GM12878 (cell line): ENCODE results near the gene ASMTL. TPM values are rescaled to one million over a fixed set of nuclear protein-coding genes. Genes with fewer than 3 reads are reported as not detected.

Experiments
- ATAC-seq: fragments of 200-7000 bp; cut with Tn5 transposase; 3 replicates; pipeline ENCODE4 v1.9.1; 2020; ENCODE audit warnings: mild to moderate bottlenecking, moderate library complexity
- BruUV-seq: library from RNA; stranded (reverse); fragments of 400-500 nt; replicated peaks from 2 replicates; lab custom pipeline; 2021; lab: Mats Ljungman, UMichigan
- CTCF ChIA-PET: fragments of 300-600 bp; sonication (Branson Sonifier 250); formaldehyde crosslinking; extraction: SDS; loops from one replicate; lab custom pipeline; 2021; ENCODE audit warnings: inconsistent platforms; lab: Yijun Ruan, JAX
- POLR2A ChIA-PET: fragments of 350-600 bp; formaldehyde crosslinking; extraction: SDS; loops from one replicate; lab custom pipeline; 2021; ENCODE audit warnings: inconsistent platforms; lab: Charles Lee
- RAD21 ChIA-PET: fragments of 300-600 bp; sonication (Branson Sonifier 250); formaldehyde crosslinking; loops from one replicate; lab custom pipeline; 2023; ENCODE audit warnings: antibody characterized with exemption; ENCODE audit not compliant: unreplicated experiment; lab: Charles Lee
- SMC1A ChIA-PET: fragments of 300-600 bp; sonication (Branson Sonifier 250); formaldehyde crosslinking; loops from one replicate; lab custom pipeline; 2023; ENCODE audit not compliant: unreplicated experiment, uncharacterized antibody; lab: Charles Lee
- DNase-seq: peaks from one replicate; pipeline ENCODE4 v3.0.0-alpha.2; 2011; ENCODE audit warnings: low read depth, low spot score
- FAIRE-seq: peaks from 3 replicates; lab custom pipeline; 2011; peaks lifted over from hg19 to GRCh38; lab: Jason Lieb, UNC
- H2AFZ ChIP-seq: 2 replicates; pipeline ENCODE4 v1.6.0; 2011; ENCODE audit warnings: low read depth, low read length, control low read depth; ENCODE audit not compliant: control insufficient read depth
- H3K27ac ChIP-seq: 2 replicates; pipeline ENCODE4 v1.5.1; 2011; ENCODE audit warnings: control low read depth; ENCODE audit not compliant: control insufficient read depth, insufficient read depth
- H3K27me3 ChIP-seq, 2 experiments: replicated peaks in 1 of 2; 2 replicates each; pipeline versions ENCODE4 v1.6.0 to v1.6.1; 2011; ENCODE audit warnings: low read length in 1 of 2; ENCODE audit not compliant: control insufficient read depth in 2 of 2, insufficient read depth in 2 of 2
- H3K36me3 ChIP-seq, 2 experiments: 2 replicates each; pipeline ENCODE4 v1.5.1; 2011; ENCODE audit warnings: low read length in 1 of 2; ENCODE audit not compliant: control insufficient read depth in 2 of 2, insufficient read depth in 2 of 2
- H3K4me1 ChIP-seq: 2 replicates; pipeline ENCODE4 v1.6.1; 2011; ENCODE audit warnings: mild to moderate bottlenecking, low read length, moderate library complexity, mixed read lengths; ENCODE audit not compliant: control insufficient read depth, insufficient read depth
- H3K4me2 ChIP-seq: 2 replicates; pipeline ENCODE4 v1.6.0; 2011; ENCODE audit warnings: control low read depth; ENCODE audit not compliant: control insufficient read depth, insufficient read depth
- H3K4me3 ChIP-seq: fragments of 200-600 bp; sonication (generic); 2 replicates; pipeline ENCODE4 v1.5.1; 2016
- H3K79me2 ChIP-seq: 2 replicates; pipeline ENCODE4 v1.6.0; 2011; ENCODE audit warnings: low read length; ENCODE audit not compliant: control insufficient read depth, insufficient read depth
- H3K9ac ChIP-seq: 2 replicates; pipeline ENCODE4 v1.8.0; 2011; ENCODE audit warnings: low read length, control low read depth, mixed read lengths; ENCODE audit not compliant: control insufficient read depth, insufficient read depth
- H3K9me3 ChIP-seq: replicated peaks from 3 replicates; pipeline ENCODE4 v1.5.1; 2011; ENCODE audit warnings: mild to moderate bottlenecking, low read length; ENCODE audit not compliant: control insufficient read depth, insufficient read depth
- H4K20me1 ChIP-seq: 2 replicates; pipeline ENCODE4 v1.6.0; 2011; ENCODE audit not compliant: control insufficient read depth, insufficient read depth
- FOXM1 ChIP-seq: IDR thresholded peaks from 2 replicates; pipeline ENCODE4 v1.6.1; 2012; ENCODE audit warnings: low read depth, mild to moderate bottlenecking, inconsistent platforms, low read length, moderate library complexity
- HSF1 ChIP-seq: fragments of 150-350 bp; IDR thresholded peaks from 2 replicates; pipeline ENCODE4 v1.6.1; 2014; ENCODE audit warnings: mild to moderate bottlenecking, low read depth, low read length
- POLR2A ChIP-seq: IDR thresholded peaks from 2 replicates; pipeline ENCODE4 v1.6.1; 2011; ENCODE audit warnings: low read depth, mild to moderate bottlenecking, low read length
- ZBED1 ChIP-seq: IDR thresholded peaks from 2 replicates; pipeline ENCODE4 v1.6.1; 2016; ENCODE audit warnings: borderline replicate concordance
- WGBS: methylation state at CpG from one replicate; pipeline ENCODE4 v1.1.6; 2016; ENCODE audit warnings: low lambda C conversion rate; ENCODE audit not compliant: insufficient replicate concordance, insufficient coverage; ENCODE audit errors: missing lambda C conversion rate; 5-methylcytosine and 5-hydroxymethylcytosine counted together
- in situ Hi-C: fragments of 300-500 bp; cut with MboI; formaldehyde crosslinking; loops from 9 replicates; pipeline ENCODE4 v1.14.3; 2018; ENCODE audit warnings: mixed read lengths
- intact Hi-C: fragments of 100-400 bp; cut with micrococcal nuclease; formaldehyde crosslinking; loops from one replicate; pipeline ENCODE4 v1.14.2; 2022; ENCODE audit not compliant: unreplicated experiment
- polyA plus RNA-seq, 11 experiments: library from polyadenylated mRNA; depleted of rRNA in 4 of 11; unstranded in 6 of 11; stranded (reverse) in 5 of 11; fragments of >200 nt; fragmentation: Nextera tagmentation in 4 of 11; fragmentation: Illumina TruSeq in 1 of 11; extraction: Ambion mirVana in 4 of 11; extraction: Trizol in 1 of 11; gene quantifications; 1 replicate in 1 of 11; 2 replicates in 10 of 11; pipeline versions ENCODE4 v1.2.1 to v1.2.3, GENCODE V29; 2011 to 2016; ENCODE audit warnings: inconsistent platforms in 2 of 11, missing spikeins in 2 of 11, low read depth in 1 of 11
- total RNA-seq, 4 experiments: library from RNA; depleted of rRNA in 3 of 4; stranded (reverse); fragments of >200 nt in 3 of 4; fragmentation: Illumina TruSeq in 1 of 4; extraction: Trizol in 1 of 4; gene quantifications; 2 replicates each; pipeline versions ENCODE4 v1.2.1 to v1.2.3, GENCODE V29; 2013 to 2021
- TF ChIP-seq, protein P1 (sequence below): fragments of 150-350 bp; IDR thresholded peaks from 2 replicates; pipeline ENCODE4 v1.6.1; 2016; ENCODE audit warnings: low read depth, low read length
- TF ChIP-seq, protein P2 (sequence below): IDR thresholded peaks from 2 replicates; pipeline ENCODE4 v1.6.1; 2011; ENCODE audit warnings: borderline replicate concordance, low read depth, mild to moderate bottlenecking, moderate library complexity, low read length; ENCODE audit not compliant: insufficient read depth, poor library complexity, severe bottlenecking

ASMTL gene
- total and polyA plus RNA-seq, 10 of the 15 experiments (the other 5 are each of a cell fraction or from before 2014, with no cell fraction given) = 1.6 to 51.9 (median 32.1) TPM

DNA sequence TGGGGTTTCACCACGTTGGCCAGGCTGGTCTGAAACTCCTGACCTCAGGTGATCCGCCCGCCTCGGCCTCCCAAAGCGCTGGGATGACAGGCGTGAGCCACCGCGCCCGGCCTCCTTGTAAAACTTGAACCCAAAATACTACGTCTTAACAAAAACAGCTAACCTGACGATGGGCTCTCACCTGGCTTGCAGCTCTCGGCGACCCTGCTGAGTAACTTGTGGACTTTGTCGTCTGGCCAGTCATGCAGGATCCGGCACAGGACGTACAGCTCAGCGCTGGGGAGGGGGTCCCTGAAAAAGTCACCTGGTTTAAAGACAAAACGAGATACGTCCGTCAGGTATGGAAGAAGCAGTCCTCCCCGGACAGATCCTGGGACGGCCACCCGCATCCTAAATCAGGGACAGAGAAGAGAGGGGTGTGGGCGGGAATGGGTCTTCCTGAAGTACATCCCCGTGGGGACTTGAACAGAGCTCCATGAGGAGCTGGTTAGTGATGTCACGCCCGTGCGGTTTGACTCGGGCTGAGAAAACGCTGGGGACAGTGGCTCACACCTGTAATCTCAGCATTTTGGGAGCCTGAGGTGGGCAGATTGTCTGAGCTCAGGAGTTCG, 40.1 kb downstream of the ASMTL start (continued):
- TF ChIP-seq, protein P1, sequence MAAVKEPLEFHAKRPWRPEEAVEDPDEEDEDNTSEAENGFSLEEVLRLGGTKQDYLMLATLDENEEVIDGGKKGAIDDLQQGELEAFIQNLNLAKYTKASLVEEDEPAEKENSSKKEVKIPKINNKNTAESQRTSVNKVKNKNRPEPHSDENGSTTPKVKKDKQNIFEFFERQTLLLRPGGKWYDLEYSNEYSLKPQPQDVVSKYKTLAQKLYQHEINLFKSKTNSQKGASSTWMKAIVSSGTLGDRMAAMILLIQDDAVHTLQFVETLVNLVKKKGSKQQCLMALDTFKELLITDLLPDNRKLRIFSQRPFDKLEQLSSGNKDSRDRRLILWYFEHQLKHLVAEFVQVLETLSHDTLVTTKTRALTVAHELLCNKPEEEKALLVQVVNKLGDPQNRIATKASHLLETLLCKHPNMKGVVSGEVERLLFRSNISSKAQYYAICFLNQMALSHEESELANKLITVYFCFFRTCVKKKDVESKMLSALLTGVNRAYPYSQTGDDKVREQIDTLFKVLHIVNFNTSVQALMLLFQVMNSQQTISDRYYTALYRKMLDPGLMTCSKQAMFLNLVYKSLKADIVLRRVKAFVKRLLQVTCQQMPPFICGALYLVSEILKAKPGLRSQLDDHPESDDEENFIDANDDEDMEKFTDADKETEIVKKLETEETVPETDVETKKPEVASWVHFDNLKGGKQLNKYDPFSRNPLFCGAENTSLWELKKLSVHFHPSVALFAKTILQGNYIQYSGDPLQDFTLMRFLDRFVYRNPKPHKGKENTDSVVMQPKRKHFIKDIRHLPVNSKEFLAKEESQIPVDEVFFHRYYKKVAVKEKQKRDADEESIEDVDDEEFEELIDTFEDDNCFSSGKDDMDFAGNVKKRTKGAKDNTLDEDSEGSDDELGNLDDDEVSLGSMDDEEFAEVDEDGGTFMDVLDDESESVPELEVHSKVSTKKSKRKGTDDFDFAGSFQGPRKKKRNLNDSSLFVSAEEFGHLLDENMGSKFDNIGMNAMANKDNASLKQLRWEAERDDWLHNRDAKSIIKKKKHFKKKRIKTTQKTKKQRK = no peak
- TF ChIP-seq, protein P2, sequence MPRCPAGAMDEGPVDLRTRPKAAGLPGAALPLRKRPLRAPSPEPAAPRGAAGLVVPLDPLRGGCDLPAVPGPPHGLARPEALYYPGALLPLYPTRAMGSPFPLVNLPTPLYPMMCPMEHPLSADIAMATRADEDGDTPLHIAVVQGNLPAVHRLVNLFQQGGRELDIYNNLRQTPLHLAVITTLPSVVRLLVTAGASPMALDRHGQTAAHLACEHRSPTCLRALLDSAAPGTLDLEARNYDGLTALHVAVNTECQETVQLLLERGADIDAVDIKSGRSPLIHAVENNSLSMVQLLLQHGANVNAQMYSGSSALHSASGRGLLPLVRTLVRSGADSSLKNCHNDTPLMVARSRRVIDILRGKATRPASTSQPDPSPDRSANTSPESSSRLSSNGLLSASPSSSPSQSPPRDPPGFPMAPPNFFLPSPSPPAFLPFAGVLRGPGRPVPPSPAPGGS = no peak

- FAIRE-seq (no peak), DNase-seq (no peak), ATAC-seq (no peak)
- no peak overlapping the region for H2AFZ ChIP-seq
- BruUV-seq = no TSS peak
- no peaks in the 10 kb centered on the region for H3K27me3 ChIP-seq
- no peaks in the 10 kb centered on the region for H4K20me1 ChIP-seq
- SMC1A ChIA-PET = no interaction called here
- intact Hi-C loops = no loop called here
- POLR2A ChIA-PET = no interaction called here
- H3K36me3 ChIP-seq = peaks cover 8 to 10% of the 10 kb centered on the region in 2 experiments; a peak in 3 of 4 replicates
- TF ChIP-seq ZBED1 = no peak
- TF ChIP-seq HSF1 = no peak
- TF ChIP-seq FOXM1 = no peak
- 0 out of 2 replicates have a peak, but pooled peaks have one; percentile 19 for TF ChIP-seq POLR2A
- no peak overlapping the region for H3K4me3 ChIP-seq
- no peak overlapping the region for H3K9ac ChIP-seq
- WGBS = 73% methylated on average over 12 of the region's 12 CpGs
- CTCF ChIA-PET = no interaction called here
- H3K4me1 ChIP-seq = no peaks in the 10 kb centered on the region
- no peak overlapping the region for H3K4me2 ChIP-seq
- RAD21 ChIA-PET = no interaction called here
- in situ Hi-C loops = no loop called here
- no peaks in the 10 kb centered on the region for H3K9me3 ChIP-seq
- no peak overlapping the region for H3K27ac ChIP-seq
- no peaks in the 10 kb centered on the region for H3K79me2 ChIP-seq
Measured at GRCh38 chrX:1411326-1411725, 41.4 kb downstream of the ASMTL start.
